ENCODE measurements around the gene KLHL26. TPM values are rescaled to one million over a fixed set of nuclear protein-coding genes. Genes with fewer than 3 reads are reported as not detected.

KLHL26 gene
- total RNA-seq, 4 donors from 2014 or later = 7.0 to 15.7 (median 7.6) TPM

- peaks cover 7 to 28% (median 18%) of the 10 kb centered on the region in 4 donors for H3K4me1 ChIP-seq
- no peak overlapping the region for H3K27ac ChIP-seq
- no peaks in the 10 kb centered on the region for H3K36me3 ChIP-seq
- peak overlapping the region in 2 of 4 donors; percentile 19 to 32 for H3K4me3 ChIP-seq
- in situ Hi-C loops (cut with MboI; ENCODE audit: low pct_ligation_motif_present in 1 of 4, low pct_unique_long_range_greater_than_20kb in 1 of 4, low sequenced_read_pairs in 3 of 4) (loop anchor here in 1 of 4 donors (25.0 kb wide), 1 partner anchor 207 kb away; no protein-coding TSS in a partner anchor), intact Hi-C loops (cut with DNase I; ENCODE audit: low total_unique reads) (no loop called here)
- H3K27me3 ChIP-seq = peaks cover 96% of the 10 kb centered on the region
- 8% methylated on average over 33 of the region's 65 CpGs; no CpG with 5 or more reads in 1 of the 2 donors for WGBS, 2 donors (ENCODE audit: low coverage in 1 of 2)
- DNase-seq = no peak
- no peaks in the 10 kb centered on the region for H3K9me3 ChIP-seq
- TF ChIP-seq EP300 (IDR thresholded peaks at IDR 0.05; ENCODE audit: low read depth) (no peak), POLR2A (IDR thresholded peaks at IDR 0.05) (no peak), CTCF (IDR thresholded peaks at IDR 0.05) (no peak), POLR2AphosphoS5 (IDR thresholded peaks at IDR 0.05) (no peak)
Measured at GRCh38 chr19:18605546-18606280, 31.1 kb upstream of the KLHL26 start.

GRCh38 chr19:18606281-18607225 lies 30.3 kb upstream of the KLHL26 start, which contains the start of gene CRLF1:
Gene CRLF1 (minus strand): TSS chr19:18606799. CDS start chr19:18606656, 143 bp downstream.
- Histone ChIP-seq H3K27me3 (peaks cover 96% of the 10 kb centered on the region), H3K4me3 (peak within 1 kb of the TSS in 2 of 4 donors; percentile 19 to 32), H3K36me3 (no peaks in the 10 kb centered on the region), H3K4me1 (peaks cover 10 to 35% (median 26%) of the 10 kb centered on the region in 4 donors), H3K9me3 (no peaks in the 10 kb centered on the region), H3K27ac (no peak within 1 kb of the TSS)
- no peak for DNase-seq
- TF ChIP-seq CTCF (IDR thresholded peaks at IDR 0.05) = no peak
- TF ChIP-seq POLR2A (IDR thresholded peaks at IDR 0.05) = no peak
- TF ChIP-seq EP300 (IDR thresholded peaks at IDR 0.05; ENCODE audit: low read depth) = no peak
- TF ChIP-seq POLR2AphosphoS5 (IDR thresholded peaks at IDR 0.05) = no peak
- in situ Hi-C loops (cut with MboI; ENCODE audit: low pct_ligation_motif_present in 1 of 4, low pct_unique_long_range_greater_than_20kb in 1 of 4, low sequenced_read_pairs in 3 of 4) (loop anchor here in 1 of 4 donors (25.0 kb wide), 1 partner anchor 206 kb away; no protein-coding TSS in a partner anchor), intact Hi-C loops (cut with DNase I; ENCODE audit: low total_unique reads) (no loop called here)
- 0 to 2% methylated on average over 4 to 40 of the region's 116 CpGs for WGBS, 2 donors (ENCODE audit: low coverage in 1 of 2)

- Histone ChIP-seq H3K4me1 (peaks cover 13 to 44% (median 35%) of the 10 kb centered on the region in 4 donors), H3K27me3 (peaks cover 96% of the 10 kb centered on the region), H3K36me3 (no peaks in the 10 kb centered on the region), H3K9me3 (no peaks in the 10 kb centered on the region), H3K27ac (no peak overlapping the region), H3K4me3 (peak overlapping the region in 1 of 4 donors; percentile 20)
- 3% methylated on average over 57 of the region's 68 CpGs; no CpG with 5 or more reads in 1 of the 2 donors for WGBS, 2 donors (ENCODE audit: low coverage in 1 of 2)
- in situ Hi-C loops (cut with MboI; ENCODE audit: low pct_ligation_motif_present in 1 of 4, low pct_unique_long_range_greater_than_20kb in 1 of 4, low sequenced_read_pairs in 3 of 4) (loop anchor here in 1 of 4 donors (25.0 kb wide), 1 partner anchor 205 kb away; no protein-coding TSS in a partner anchor), intact Hi-C loops (cut with DNase I; ENCODE audit: low total_unique reads) (no loop called here)
- no peak for DNase-seq
- no peak for TF ChIP-seq POLR2AphosphoS5 (IDR thresholded peaks at IDR 0.05)
- no peak for TF ChIP-seq POLR2A (IDR thresholded peaks at IDR 0.05)
- TF ChIP-seq CTCF (IDR thresholded peaks at IDR 0.05) = no peak
- no peak for TF ChIP-seq EP300 (IDR thresholded peaks at IDR 0.05; ENCODE audit: low read depth)
Measured at GRCh38 chr19:18607226-18608101, 29.4 kb upstream of the KLHL26 start.

All from transverse colon (tissue), 4 donors.